Skeletal muscle cell (primary cell): ENCODE results near the gene FANK1.
A peak's percentile ranks its signal among the peaks of the same experiment; 100 is the strongest.

ENCODE experiments used
- DNase-seq: peaks from one replicate; pipeline ENCODE4 v3.0.0-alpha.2; 2010; ENCODE audit warnings: low read depth
- H3K4me3 ChIP-seq: 2 replicates; pipeline ENCODE4 v1.5.1; 2011; ENCODE audit warnings: low read depth, mild to moderate bottlenecking, control low read depth, low read length, moderate library complexity

FANK1 gene, protein sequence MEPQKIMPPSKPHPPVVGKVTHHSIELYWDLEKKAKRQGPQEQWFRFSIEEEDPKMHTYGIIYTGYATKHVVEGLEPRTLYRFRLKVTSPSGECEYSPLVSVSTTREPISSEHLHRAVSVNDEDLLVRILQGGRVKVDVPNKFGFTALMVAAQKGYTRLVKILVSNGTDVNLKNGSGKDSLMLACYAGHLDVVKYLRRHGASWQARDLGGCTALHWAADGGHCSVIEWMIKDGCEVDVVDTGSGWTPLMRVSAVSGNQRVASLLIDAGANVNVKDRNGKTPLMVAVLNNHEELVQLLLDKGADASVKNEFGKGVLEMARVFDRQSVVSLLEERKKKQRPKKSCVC

GRCh38 chr10:125896088-125896934 lies at the start of gene FANK1:
Gene FANK1, plus strand, starts transcription at chr10:125896564. Its CDS starts 79 bp downstream, at chr10:125896643.
- peak; percentile 65 for DNase-seq
- H3K4me3 ChIP-seq = peak within 1 kb of the TSS; percentile 66

GRCh38 chr10:125846894-125847293 lies 49.5 kb upstream of the FANK1 start:
- no peak for DNase-seq

DNA sequence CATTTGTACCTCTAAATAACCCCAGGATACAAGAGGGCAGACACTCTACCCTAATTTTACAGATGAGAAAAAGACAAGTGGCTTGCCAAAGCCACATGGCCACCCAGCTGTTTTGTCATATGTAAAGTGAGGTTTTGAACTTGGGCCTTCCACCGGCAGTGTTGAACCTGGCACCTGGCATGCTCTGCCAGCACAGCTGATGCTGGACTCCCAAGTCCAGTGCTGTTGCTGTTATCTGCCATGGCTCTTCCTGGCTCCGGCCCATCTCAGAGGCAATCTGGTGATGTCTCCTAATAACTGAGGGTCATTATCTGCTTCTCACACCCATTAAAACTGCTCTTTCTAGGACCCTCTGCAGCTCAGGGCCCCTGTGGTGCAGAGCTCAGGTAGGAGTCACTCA lies 48.0 kb upstream of the FANK1 start:
- DNase-seq = no peak
- no peak overlapping the region for H3K4me3 ChIP-seq

More at GRCh38 chr10:125846894-125847293, 49.5 kb upstream of the FANK1 start:
- no peak overlapping the region for H3K4me3 ChIP-seq

DNA sequence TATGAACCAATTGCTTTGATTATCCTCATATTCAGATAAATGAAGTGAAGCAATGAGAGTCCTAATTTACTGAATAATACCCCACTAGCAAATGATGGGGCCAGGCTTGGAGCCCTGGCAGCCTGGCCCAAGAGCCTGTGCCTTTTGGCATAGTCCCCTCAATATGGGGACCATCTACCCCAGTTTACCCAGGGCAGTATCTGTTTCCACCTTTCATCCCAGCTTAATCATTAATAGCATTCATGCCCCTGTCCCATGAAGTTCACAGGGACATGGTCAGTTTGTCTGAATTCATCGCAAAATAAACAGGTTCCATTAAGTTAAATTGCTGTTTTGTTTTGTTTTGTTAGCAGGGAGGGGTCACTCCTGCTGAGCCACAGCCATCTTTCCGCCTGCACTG lies 47.5 kb upstream of the FANK1 start:
- no peak overlapping the region for H3K4me3 ChIP-seq
- DNase-seq = no peak

GRCh38 chr10:125849448-125849847 lies 46.9 kb upstream of the FANK1 start:
- no peak overlapping the region for H3K4me3 ChIP-seq
- DNase-seq = no peak

DNA sequence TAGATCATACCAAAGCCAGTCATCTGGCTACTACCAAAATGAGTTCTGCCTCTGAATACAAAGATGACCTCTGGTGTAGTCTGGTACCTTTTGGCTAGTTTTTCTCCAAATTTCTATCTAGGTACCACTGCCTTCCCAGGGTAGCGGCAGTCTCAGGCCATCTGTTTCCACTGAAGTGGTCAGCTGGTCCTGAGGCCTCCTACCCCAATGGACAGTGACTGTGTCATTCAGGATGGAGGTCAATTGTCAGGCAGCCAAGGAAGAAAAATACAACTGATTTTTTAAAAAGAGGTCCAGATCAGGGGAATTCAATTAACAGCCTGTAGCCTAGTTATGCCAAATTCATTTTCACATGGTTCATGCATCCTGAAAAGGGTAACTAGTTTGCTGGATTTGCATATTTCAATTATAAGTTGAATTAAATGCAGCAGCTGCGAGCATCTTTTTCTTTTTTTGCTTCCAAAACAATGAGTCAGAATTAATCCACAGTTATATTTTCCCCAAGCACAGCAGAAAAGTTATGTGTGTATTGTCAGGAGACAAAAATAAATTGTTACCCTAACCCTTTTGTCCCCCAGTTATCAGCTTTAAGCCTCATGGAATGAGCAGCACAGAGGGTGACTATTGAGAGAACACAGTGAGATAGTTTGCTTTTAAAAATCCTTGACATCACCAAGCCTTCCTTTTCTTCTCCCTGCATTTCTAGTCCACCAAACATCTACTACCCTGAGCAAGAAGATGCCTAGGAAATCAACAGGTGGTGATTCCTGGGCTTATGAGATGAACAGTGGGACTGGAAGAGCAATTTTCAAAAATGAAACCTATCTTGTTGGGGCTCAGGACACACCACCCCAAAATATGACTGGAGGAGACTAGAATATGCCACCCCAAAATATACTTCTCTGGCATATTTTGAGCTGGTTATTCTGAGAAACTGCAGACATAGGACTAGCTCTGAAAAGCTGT lies 45.3 kb upstream of the FANK1 start:
- no peak for DNase-seq
- H3K4me3 ChIP-seq = no peak overlapping the region

DNA sequence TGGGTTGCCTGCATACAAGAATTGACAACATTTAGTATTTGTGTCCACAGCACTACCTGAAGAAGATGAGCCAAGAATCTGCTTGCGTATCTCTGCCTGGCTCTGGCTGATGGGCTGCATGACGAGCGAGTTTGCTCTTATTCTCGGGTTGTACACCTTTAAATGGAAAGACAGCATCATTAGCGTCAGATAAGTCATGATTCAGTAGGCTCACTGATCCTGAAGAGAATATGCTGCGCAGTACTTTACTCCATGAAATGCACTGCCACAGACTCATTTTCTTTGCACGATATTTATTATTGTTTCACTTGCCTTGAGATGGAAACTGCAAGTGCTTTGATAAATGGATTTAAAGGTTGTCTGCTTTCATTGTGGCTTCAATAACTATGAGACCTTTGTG lies 43.9 kb upstream of the FANK1 start:
- no peak for DNase-seq
- no peak overlapping the region for H3K4me3 ChIP-seq

- no peak overlapping the region for H3K4me3 ChIP-seq
- no peak for DNase-seq
These were observed 39.1 kb upstream of the FANK1 start for GRCh38 chr10:125857185-125857760.

DNA sequence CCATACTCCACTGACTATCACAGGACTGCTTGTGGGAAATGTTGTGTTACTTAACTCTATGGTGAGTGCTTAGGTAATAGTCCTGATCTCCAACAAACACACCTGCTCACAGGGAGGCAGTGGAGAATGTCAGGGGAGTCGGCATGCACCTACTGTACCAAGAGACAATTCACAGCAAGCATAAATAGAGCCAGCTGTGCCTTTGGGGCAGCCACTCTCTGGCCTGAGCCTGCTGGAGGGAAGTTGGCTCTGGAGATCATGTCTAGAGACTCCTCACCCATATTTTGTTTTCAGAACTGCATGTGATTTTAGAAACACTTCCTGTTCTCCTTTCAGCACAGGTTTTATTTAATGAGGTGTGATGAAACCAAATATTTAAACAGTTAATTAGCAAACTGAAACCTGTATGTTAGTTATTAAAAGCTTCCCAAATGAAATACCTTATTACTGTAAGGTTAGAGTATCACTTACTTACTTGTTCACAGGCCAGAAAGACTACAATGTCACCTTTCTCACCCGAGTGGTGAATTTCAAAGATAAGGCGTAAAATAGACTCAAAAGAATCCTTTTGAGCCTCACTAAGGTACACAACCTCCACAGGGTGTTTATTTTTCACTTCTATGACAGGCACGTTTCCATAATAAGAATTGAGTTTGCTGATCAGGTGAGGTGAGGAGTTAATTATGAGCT lies 37.1 kb upstream of the FANK1 start:
- no peak for DNase-seq

DNA sequence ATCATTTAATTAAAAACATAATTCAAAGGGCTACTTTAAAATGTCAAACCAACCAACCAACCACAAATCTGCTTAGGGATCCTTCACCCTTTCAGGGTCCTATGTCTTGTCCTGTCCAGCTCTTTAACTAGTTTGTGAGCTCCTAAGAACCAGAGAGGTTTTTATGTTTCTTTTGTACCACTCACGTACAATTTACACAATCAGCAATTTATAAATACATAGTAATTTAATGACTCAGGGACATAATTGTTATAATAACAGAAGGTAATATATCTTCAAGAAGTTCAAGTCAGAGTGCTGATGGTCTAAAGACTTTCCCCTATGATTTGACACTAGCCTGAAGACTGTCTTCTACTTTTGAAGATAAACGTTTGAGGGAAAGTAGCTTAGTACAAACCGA lies 31.2 kb upstream of the FANK1 start:
- DNase-seq = no peak
- H3K4me3 ChIP-seq = no peak overlapping the region

More for the DNA sequence above, 37.1 kb upstream of the FANK1 start:
- H3K4me3 ChIP-seq = no peak overlapping the region

DNA sequence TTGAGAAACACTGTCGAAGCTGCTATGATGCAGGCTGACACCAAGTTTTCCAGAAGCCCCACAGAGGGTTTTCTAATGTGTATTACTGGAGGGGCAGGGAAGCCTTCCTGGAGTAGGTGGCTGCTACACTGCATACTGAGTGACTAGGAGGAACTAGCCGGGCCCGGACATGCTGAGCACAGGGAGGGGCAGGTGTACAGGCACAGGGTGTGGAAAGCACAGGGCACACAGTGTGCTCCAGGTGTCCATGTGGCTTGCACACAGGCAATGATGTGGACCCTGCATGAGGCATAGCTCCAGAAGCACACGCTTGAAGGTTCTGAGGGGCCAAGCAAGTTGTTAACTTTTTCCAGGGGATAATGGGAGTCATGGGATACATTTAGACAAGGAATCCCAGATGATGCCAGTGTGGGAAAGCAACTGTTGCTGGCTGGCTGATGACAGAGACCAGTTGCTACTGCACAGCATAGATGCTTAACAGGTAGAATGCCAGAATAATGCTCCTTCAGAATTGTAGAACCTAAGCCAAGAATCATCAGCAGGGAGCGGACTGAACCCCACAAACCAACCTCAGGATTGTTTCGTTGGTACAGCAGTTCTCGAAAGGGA lies 29.8 kb upstream of the FANK1 start:
- DNase-seq = no peak
- H3K4me3 ChIP-seq = no peak overlapping the region

GRCh38 chr10:125868372-125868975 lies 27.9 kb upstream of the FANK1 start:
- no peak for DNase-seq
- no peak overlapping the region for H3K4me3 ChIP-seq

DNA sequence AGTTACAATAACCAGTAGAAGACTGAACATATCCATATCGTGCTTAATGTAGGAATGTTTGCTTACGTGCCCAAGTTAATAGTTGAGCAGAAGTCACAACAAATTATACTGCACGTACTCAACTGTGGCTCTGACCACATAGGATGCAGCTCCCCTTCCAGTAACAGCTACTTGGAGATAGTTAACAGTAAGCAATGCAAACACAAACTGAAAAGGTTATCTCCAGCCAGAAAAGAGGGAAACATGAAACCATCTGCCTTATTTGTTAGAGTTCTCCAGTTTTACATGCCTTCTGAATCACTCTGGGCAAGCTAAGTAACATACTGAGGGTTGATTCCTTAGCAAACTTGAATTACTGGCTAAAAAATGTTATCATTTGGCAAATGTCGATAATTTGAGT lies 25.0 kb upstream of the FANK1 start:
- H3K4me3 ChIP-seq = no peak overlapping the region
- no peak for DNase-seq

- H3K4me3 ChIP-seq = no peak overlapping the region
- DNase-seq = peak; percentile 67
These were observed 17.2 kb upstream of the FANK1 start for GRCh38 chr10:125878957-125879835.

DNA sequence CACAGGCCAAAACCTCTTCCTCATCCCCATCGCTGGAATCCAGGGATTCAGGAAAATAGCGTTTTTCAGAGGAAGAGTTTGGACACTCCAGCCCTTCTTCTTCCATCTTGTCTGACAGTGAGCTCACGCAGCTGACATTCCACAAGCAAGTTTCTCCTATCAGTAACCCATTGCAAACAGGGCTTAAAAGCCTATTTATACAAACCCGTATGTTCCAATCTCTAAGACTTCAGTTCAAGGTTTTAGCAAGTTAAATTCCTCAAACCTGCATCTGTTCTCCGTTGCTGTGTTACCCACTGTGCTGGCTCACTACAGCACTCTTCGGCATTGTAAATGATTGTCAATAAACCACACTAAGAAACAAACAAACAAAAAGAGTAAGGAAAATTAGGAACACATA lies 15.6 kb upstream of the FANK1 start:
- H3K4me3 ChIP-seq = no peak overlapping the region
- DNase-seq = no peak

- no peak within 1 kb of the TSS for H3K4me3 ChIP-seq
- DNase-seq = no peak
These were observed 15.2 kb upstream of the FANK1 start, which contains the start of gene DHX32 for GRCh38 chr10:125881192-125881591. Gene DHX32, minus strand, starts transcription at chr10:125881292. Its CDS starts 468 bp downstream, at chr10:125880824.

DNA sequence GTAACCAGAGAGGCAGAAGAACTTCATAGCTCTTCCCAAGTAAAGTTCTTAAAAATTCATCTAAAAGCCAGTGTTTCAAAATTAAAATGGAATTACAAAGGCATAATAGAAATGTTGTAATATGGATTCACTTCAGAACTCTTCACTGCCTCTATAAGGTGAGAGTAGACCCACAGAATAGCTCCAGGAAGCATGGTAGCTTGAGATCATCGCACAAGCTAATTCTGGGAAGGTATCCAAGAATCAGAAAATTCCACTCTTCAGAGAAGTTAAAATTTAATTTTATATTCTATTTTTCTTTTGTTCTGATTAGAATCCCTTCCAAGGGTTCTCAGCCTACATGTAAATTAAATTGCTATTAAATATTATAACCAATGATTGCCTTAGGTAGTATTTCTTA lies 13.8 kb upstream of the FANK1 start:
- DNase-seq = no peak
- no peak overlapping the region for H3K4me3 ChIP-seq
